SK-N-SH treated with all-trans-retinoic acid at 6 μM for 48 hours (cell line): ENCODE results near the gene TMEM196.

Experiments used
- ATAC-seq: fragments of 200-7000 bp; cut with Tn5 transposase; 3 replicates; pipeline ENCODE4 v1.9.1; 2020; ENCODE audit warnings: mild to moderate bottlenecking, moderate library complexity
- ARNTL ChIP-seq: fragments of 450-650 bp; formaldehyde crosslinking; IDR thresholded peaks from 2 replicates; pipeline ENCODE4 v1.5.0; 2020; ENCODE audit warnings: low read depth, mild to moderate bottlenecking, moderate library complexity, borderline replicate concordance
- BACH2 ChIP-seq: fragments of 250-450 bp; sonication (Bioruptor Pico); IDR thresholded peaks from 2 replicates; pipeline ENCODE4 v1.9.0; 2021; ENCODE audit warnings: mild to moderate bottlenecking, borderline replicate concordance
- CREB5 ChIP-seq: fragments of 250-450 bp; sonication (Bioruptor Pico); IDR thresholded peaks from 2 replicates; pipeline ENCODE4 v1.5.1; 2020; ENCODE audit warnings: low read depth, mild to moderate bottlenecking, moderate library complexity
- CSDC2 ChIP-seq: fragments of 250-450 bp; sonication (Bioruptor Pico); IDR thresholded peaks from 2 replicates; pipeline ENCODE4 v1.5.0; 2020; ENCODE audit warnings: mild to moderate bottlenecking, moderate library complexity
- CSRNP3 ChIP-seq: fragments of 250-450 bp; sonication (Bioruptor Pico); IDR thresholded peaks from 2 replicates; pipeline ENCODE4 v1.5.1; 2021; ENCODE audit warnings: mild to moderate bottlenecking, moderate library complexity
- ESRRG ChIP-seq: fragments of 250-450 bp; sonication (Bioruptor Pico); IDR thresholded peaks from 2 replicates; pipeline ENCODE4 v1.6.1; 2021; ENCODE audit warnings: mild to moderate bottlenecking
- GLIS3 ChIP-seq: fragments of 250-450 bp; sonication (Bioruptor Pico); IDR thresholded peaks from 2 replicates; pipeline ENCODE4 v1.5.0; 2020; ENCODE audit warnings: mild to moderate bottlenecking, moderate library complexity
- ISL1 ChIP-seq: fragments of 250-450 bp; sonication (Bioruptor Pico); IDR thresholded peaks from 2 replicates; pipeline ENCODE4 v2.1.2; 2022; ENCODE audit warnings: mild to moderate bottlenecking, moderate library complexity
- OSR1 ChIP-seq: fragments of 250-450 bp; sonication (Bioruptor Pico); IDR thresholded peaks from 2 replicates; pipeline ENCODE4 v1.8.0; 2022; ENCODE audit warnings: moderate library complexity, mild to moderate bottlenecking, inconsistent platforms
- POU6F1 ChIP-seq: fragments of 250-450 bp; sonication (Bioruptor Pico); IDR thresholded peaks from 2 replicates; pipeline ENCODE4 v1.8.0; 2021; ENCODE audit warnings: low read depth, mild to moderate bottlenecking, moderate library complexity, borderline replicate concordance
- PPARA ChIP-seq: fragments of 250-450 bp; sonication (Bioruptor Pico); IDR thresholded peaks from 2 replicates; pipeline ENCODE4 v1.5.0; 2020; ENCODE audit warnings: mild to moderate bottlenecking, borderline replicate concordance
- RARB ChIP-seq: fragments of 250-450 bp; sonication (Bioruptor Pico); IDR thresholded peaks from 2 replicates; pipeline ENCODE4 v1.8.0; 2021; ENCODE audit warnings: mild to moderate bottlenecking, moderate library complexity
- TCF4 ChIP-seq: fragments of 250-450 bp; sonication (Bioruptor Pico); IDR thresholded peaks from 2 replicates; pipeline ENCODE4 v1.8.0; 2021; ENCODE audit warnings: mild to moderate bottlenecking, moderate library complexity, borderline replicate concordance
- TOX ChIP-seq: fragments of 250-450 bp; sonication (Bioruptor Pico); IDR thresholded peaks from 2 replicates; pipeline ENCODE4 v1.8.0; 2021; ENCODE audit warnings: mild to moderate bottlenecking, moderate library complexity, borderline replicate concordance
- TSHZ2 ChIP-seq: fragments of 250-450 bp; sonication (Bioruptor Pico); IDR thresholded peaks from 2 replicates; pipeline ENCODE4 v1.5.0; 2020; ENCODE audit warnings: mild to moderate bottlenecking, moderate library complexity
- ZC3H10 ChIP-seq: fragments of 250-450 bp; sonication (Bioruptor Pico); IDR thresholded peaks from 2 replicates; pipeline ENCODE4 v1.5.1; 2021; ENCODE audit warnings: mild to moderate bottlenecking, moderate library complexity
- ZFP3 ChIP-seq: fragments of 250-450 bp; sonication (Bioruptor Pico); IDR thresholded peaks from 2 replicates; pipeline ENCODE4 v1.5.0; 2020; ENCODE audit warnings: mild to moderate bottlenecking, moderate library complexity
- ZFP30 ChIP-seq: fragments of 450-650 bp; formaldehyde crosslinking; IDR thresholded peaks from 2 replicates; pipeline ENCODE4 v1.5.0; 2022; ENCODE audit warnings: mild to moderate bottlenecking, moderate library complexity
- ZNF565 ChIP-seq: fragments of 450-650 bp; formaldehyde crosslinking; conservative IDR thresholded peaks from 2 replicates; pipeline ENCODE4 v1.5.0; 2020; ENCODE audit warnings: low read depth, mild to moderate bottlenecking, moderate library complexity
- ZNF70 ChIP-seq: fragments of 450-650 bp; formaldehyde crosslinking; IDR thresholded peaks from 2 replicates; pipeline ENCODE4 v1.5.0; 2020; ENCODE audit warnings: mild to moderate bottlenecking, moderate library complexity
- ZNF8 ChIP-seq: fragments of 450-650 bp; formaldehyde crosslinking; IDR thresholded peaks from 2 replicates; pipeline ENCODE4 v1.5.0; 2020; ENCODE audit warnings: mild to moderate bottlenecking, moderate library complexity

TMEM196 gene

GRCh38 chr7:19749658-19750057, 23.8 kb downstream of the TMEM196 start:
- no peak for ATAC-seq
- TF ChIP-seq RARB (no peak), GLIS3 (CRISPR knock-in tag) (no peak), ISL1 (CRISPR knock-in tag) (no peak), TCF4 (CRISPR knock-in tag) (no peak), ZFP3 (CRISPR knock-in tag) (no peak), PPARA (CRISPR knock-in tag) (no peak), BACH2 (CRISPR knock-in tag) (no peak), ZNF70 (CRISPR knock-in tag) (no peak), ARNTL (CRISPR knock-in tag) (no peak), TSHZ2 (no peak), OSR1 (CRISPR knock-in tag) (no peak), CREB5 (no peak), ESRRG (CRISPR knock-in tag) (no peak), ZFP30 (CRISPR knock-in tag) (no peak), ZNF8 (CRISPR knock-in tag) (no peak), POU6F1 (CRISPR knock-in tag) (no peak), ZC3H10 (CRISPR knock-in tag) (no peak), TOX (no peak)

GRCh38 chr7:19747740-19748339, 25.6 kb downstream of the TMEM196 start:
- TF ChIP-seq CSDC2 (CRISPR knock-in tag) (no peak), CSRNP3 (CRISPR knock-in tag) (no peak), PPARA (CRISPR knock-in tag) (no peak), ZFP3 (CRISPR knock-in tag) (no peak), BACH2 (CRISPR knock-in tag) (no peak), GLIS3 (CRISPR knock-in tag) (no peak), POU6F1 (CRISPR knock-in tag) (no peak), CREB5 (no peak), TCF4 (CRISPR knock-in tag) (no peak)
- TF ChIP-seq, all 23 proteins: peak for 0
- ATAC-seq = peak; percentile 77

- no peak for ATAC-seq
- TF ChIP-seq CREB5 (no peak), ZC3H10 (CRISPR knock-in tag) (no peak), ZNF70 (CRISPR knock-in tag) (no peak), BACH2 (CRISPR knock-in tag) (no peak), ZNF565 (CRISPR knock-in tag) (no peak), CSDC2 (CRISPR knock-in tag) (no peak), OSR1 (CRISPR knock-in tag) (no peak), ISL1 (CRISPR knock-in tag) (no peak), TSHZ2 (no peak), TCF4 (CRISPR knock-in tag) (no peak), ZFP3 (CRISPR knock-in tag) (no peak), ZNF8 (CRISPR knock-in tag) (no peak)
Measured at GRCh38 chr7:19744075-19744474, 29.3 kb downstream of the TMEM196 start.
